Large intestine (tissue), 3 donors: ENCODE results near the gene CASK. TPM values are rescaled to one million over a fixed set of nuclear protein-coding genes. Genes with fewer than 3 reads are reported as not detected.

Experiments used
- DNase-seq, 2 donors: peaks; one replicate each; pipeline versions ENCODE4 v3.0.0 to v3.0.0-alpha.2; 2013
- H3K27ac ChIP-seq: one replicate; pipeline ENCODE4 v1.5.1; 2013; ENCODE audit warnings: low read length
- H3K27me3 ChIP-seq: 2 replicates; pipeline ENCODE4 v1.6.1; 2013; ENCODE audit warnings: low read length; ENCODE audit not compliant: control insufficient read depth, insufficient read depth
- H3K36me3 ChIP-seq: 2 replicates; pipeline ENCODE4 v1.6.1; 2013; ENCODE audit warnings: low read length; ENCODE audit not compliant: control insufficient read depth, insufficient read depth
- H3K4me1 ChIP-seq: one replicate; pipeline ENCODE4 v1.6.1; 2013; ENCODE audit warnings: low read length; ENCODE audit not compliant: control insufficient read depth, insufficient read depth
- H3K4me3 ChIP-seq: one replicate; pipeline ENCODE4 v1.5.1; 2013; ENCODE audit warnings: low read length
- H3K9me3 ChIP-seq: one replicate; pipeline ENCODE4 v1.6.1; 2013; ENCODE audit warnings: mild to moderate bottlenecking, low read depth, low read length, moderate library complexity; ENCODE audit not compliant: control insufficient read depth
- WGBS: methylation state at CpG from one replicate; pipeline ENCODE4 v1.1.5; 2013; ENCODE audit warnings: low lambda C conversion rate; ENCODE audit not compliant: insufficient coverage; 5-methylcytosine and 5-hydroxymethylcytosine counted together
- polyA plus RNA-seq: library from polyadenylated mRNA; unstranded; fragments of 120-200 nt; gene quantifications from one replicate; pipeline ENCODE4 v1.2.1, GENCODE V29; 2013

CASK gene
- polyA plus RNA-seq, 1 donor, result 71.3 TPM

GRCh38 chrX:41837270-41837944, 85.9 kb downstream of the CASK start:
- Histone ChIP-seq H3K27me3 (no peaks in the 10 kb centered on the region), H3K27ac (no peak overlapping the region), H3K9me3 (peaks cover 3% of the 10 kb centered on the region), H3K36me3 (no peaks in the 10 kb centered on the region), H3K4me1 (no peaks in the 10 kb centered on the region), H3K4me3 (no peak overlapping the region)
- DNase-seq, result no peak
- no CpG with 5 or more reads among the region's 6 CpGs for WGBS

- Histone ChIP-seq H3K4me3 (no peak overlapping the region), H3K36me3 (no peaks in the 10 kb centered on the region), H3K27ac (no peak overlapping the region), H3K9me3 (no peaks in the 10 kb centered on the region), H3K27me3 (no peaks in the 10 kb centered on the region), H3K4me1 (peaks cover 6% of the 10 kb centered on the region)
- no peak for DNase-seq
- WGBS, result no CpG with 5 or more reads among the region's 1 CpG
These were observed 94.5 kb downstream of the CASK start for GRCh38 chrX:41828826-41829225.

- no peaks in the 10 kb centered on the region for H3K9me3 ChIP-seq
- H3K4me1 ChIP-seq, result peaks cover 8% of the 10 kb centered on the region
- DNase-seq, result no peak
- H3K27me3 ChIP-seq, result no peaks in the 10 kb centered on the region
- no peak overlapping the region for H3K4me3 ChIP-seq
- H3K36me3 ChIP-seq, result no peaks in the 10 kb centered on the region
- H3K27ac ChIP-seq, result no peak overlapping the region
These were observed 95.5 kb downstream of the CASK start for GRCh38 chrX:41827886-41828285.

- WGBS, result no CpG with 5 or more reads among the region's 2 CpGs
- no peaks in the 10 kb centered on the region for H3K27me3 ChIP-seq
- no peak overlapping the region for H3K4me3 ChIP-seq
- no peaks in the 10 kb centered on the region for H3K36me3 ChIP-seq
- H3K9me3 ChIP-seq, result no peaks in the 10 kb centered on the region
- no peak for DNase-seq
- H3K27ac ChIP-seq, result no peak overlapping the region
- H3K4me1 ChIP-seq, result peaks cover 8% of the 10 kb centered on the region
These were observed 97.6 kb downstream of the CASK start for GRCh38 chrX:41825796-41826195.

GRCh38 chrX:41824551-41824950, 98.8 kb downstream of the CASK start:
- H3K27me3 ChIP-seq, result no peaks in the 10 kb centered on the region
- no peak overlapping the region for H3K4me3 ChIP-seq
- peak; percentile 2 to 38 for DNase-seq
- peaks cover 8% of the 10 kb centered on the region for H3K4me1 ChIP-seq
- H3K9me3 ChIP-seq, result no peaks in the 10 kb centered on the region
- WGBS, result no CpG with 5 or more reads among the region's 3 CpGs
- H3K36me3 ChIP-seq, result no peaks in the 10 kb centered on the region
- H3K27ac ChIP-seq, result peak overlapping the region; percentile 56

- Histone ChIP-seq H3K27ac (peak overlapping the region; percentile 56), H3K4me3 (no peak overlapping the region), H3K9me3 (no peaks in the 10 kb centered on the region), H3K36me3 (no peaks in the 10 kb centered on the region), H3K4me1 (peaks cover 8% of the 10 kb centered on the region), H3K27me3 (no peaks in the 10 kb centered on the region)
- peak; percentile 60 to 75 for DNase-seq
- WGBS, result 83% methylated on average over 1 of the region's 4 CpGs
These were observed 100.0 kb downstream of the CASK start for GRCh38 chrX:41823402-41823801.

- no peak overlapping the region for H3K4me3 ChIP-seq
- no peaks in the 10 kb centered on the region for H3K27me3 ChIP-seq
- peak; percentile 55 to 73 for DNase-seq
- peak overlapping the region; percentile 56 for H3K27ac ChIP-seq
- peaks cover 8% of the 10 kb centered on the region for H3K4me1 ChIP-seq
- H3K9me3 ChIP-seq, result no peaks in the 10 kb centered on the region
- H3K36me3 ChIP-seq, result no peaks in the 10 kb centered on the region
- WGBS, result no CpG with 5 or more reads among the region's 2 CpGs
These were observed 100.5 kb downstream of the CASK start for GRCh38 chrX:41822892-41823291.

- Histone ChIP-seq H3K4me1 (no peaks in the 10 kb centered on the region), H3K4me3 (no peak overlapping the region), H3K9me3 (peaks cover 9% of the 10 kb centered on the region), H3K27ac (no peak overlapping the region), H3K27me3 (no peaks in the 10 kb centered on the region), H3K36me3 (no peaks in the 10 kb centered on the region)
- no CpG with 5 or more reads among the region's 5 CpGs for WGBS
- no peak for DNase-seq
These were observed 115.3 kb downstream of the CASK start for GRCh38 chrX:41808047-41808446.

- 0% methylated on average over 1 of the region's 6 CpGs for WGBS
- Histone ChIP-seq H3K27ac (no peak overlapping the region), H3K27me3 (no peaks in the 10 kb centered on the region), H3K4me1 (no peaks in the 10 kb centered on the region), H3K4me3 (no peak overlapping the region), H3K36me3 (peaks cover 5% of the 10 kb centered on the region), H3K9me3 (peaks cover 4% of the 10 kb centered on the region)
- no peak for DNase-seq
These were observed 120.4 kb downstream of the CASK start for GRCh38 chrX:41802958-41803357.

GRCh38 chrX:41799661-41800060, 123.7 kb downstream of the CASK start:
- Histone ChIP-seq H3K4me1 (peaks cover 2% of the 10 kb centered on the region), H3K9me3 (no peaks in the 10 kb centered on the region), H3K27me3 (no peaks in the 10 kb centered on the region), H3K27ac (no peak overlapping the region), H3K4me3 (no peak overlapping the region), H3K36me3 (peaks cover 5% of the 10 kb centered on the region)
- no peak for DNase-seq
- WGBS, result no CpG with 5 or more reads among the region's 6 CpGs

GRCh38 chrX:41796577-41796976, 126.8 kb downstream of the CASK start:
- no CpG with 5 or more reads among the region's 1 CpG for WGBS
- no peaks in the 10 kb centered on the region for H3K27me3 ChIP-seq

More at GRCh38 chrX:41796577-41796976, 126.8 kb downstream of the CASK start:
- H3K4me1 ChIP-seq, result peaks cover 2% of the 10 kb centered on the region
- H3K36me3 ChIP-seq, result peaks cover 5% of the 10 kb centered on the region
- no peak for DNase-seq
- no peak overlapping the region for H3K27ac ChIP-seq
- no peak overlapping the region for H3K4me3 ChIP-seq
- H3K9me3 ChIP-seq, result no peaks in the 10 kb centered on the region
